GM19239 (cell line): ENCODE measurements around the gene ZFP82.

Source experiments
- DNase-seq: peaks from one replicate; pipeline ENCODE4 v3.0.0; 2011; ENCODE audit warnings: low spot score; ENCODE audit not compliant: insufficient read length
- FAIRE-seq: peaks from 2 replicates; lab custom pipeline; 2011; peaks lifted over from hg19 to GRCh38; lab: Jason Lieb, UNC

Gene ZFP82

GRCh38 chr19:36377541-36378178 lies 40.8 kb downstream of the ZFP82 start:
- FAIRE-seq (no peak), DNase-seq (no peak)

DNA sequence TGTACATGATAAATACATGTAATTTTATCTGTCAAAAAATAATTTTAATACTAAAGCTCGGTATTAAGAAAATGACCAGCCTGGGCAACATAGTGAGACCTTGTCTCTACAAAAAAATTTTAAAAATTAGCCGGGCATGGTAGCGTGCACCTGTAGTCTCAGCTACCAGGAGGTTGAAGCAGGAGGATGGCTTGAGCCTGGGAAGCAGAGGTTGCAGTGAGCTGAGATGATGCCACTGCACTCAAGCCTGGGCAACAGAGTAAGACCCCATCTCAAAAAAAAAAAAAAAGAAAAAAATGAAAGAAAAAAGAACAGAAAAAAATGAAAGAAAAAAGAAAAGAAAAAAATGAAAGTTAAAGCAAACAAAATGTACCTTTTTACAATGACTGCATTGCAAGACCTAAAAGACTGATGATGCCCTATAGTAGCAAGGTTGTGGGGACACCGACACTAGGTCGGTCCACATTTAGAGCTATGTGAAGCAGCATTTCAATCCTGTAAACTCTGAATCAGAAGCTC lies 44.7 kb downstream of the ZFP82 start:
- no peak for DNase-seq

GRCh38 chr19:36371886-36372285 lies 46.6 kb downstream of the ZFP82 start:
- no peak for FAIRE-seq
- DNase-seq = no peak

More for the DNA sequence above, 44.7 kb downstream of the ZFP82 start:
- FAIRE-seq = no peak

DNA sequence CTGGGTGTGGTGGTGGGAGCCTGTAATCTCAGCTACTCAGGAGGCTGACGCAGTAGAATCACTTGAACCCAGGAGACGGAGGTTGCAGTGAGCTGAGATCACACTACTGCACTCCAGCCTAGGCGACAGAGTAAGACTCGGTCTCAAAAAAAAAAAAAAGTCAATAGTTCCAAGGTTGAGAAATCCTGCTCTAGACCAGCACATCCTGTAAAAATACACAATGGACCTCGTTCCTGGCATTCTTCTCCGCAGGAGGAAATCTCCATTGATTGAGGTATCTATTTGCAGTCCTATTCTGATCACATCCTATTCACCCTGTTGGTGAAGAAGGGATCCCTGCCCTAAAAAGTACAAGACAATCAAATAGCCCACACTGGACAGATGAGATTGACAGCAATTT lies 54.6 kb downstream of the ZFP82 start:
- DNase-seq (no peak), FAIRE-seq (no peak)
